NB4 (cell line): ENCODE measurements around the gene GPR137B.
"Not testable (repeated sequence)": the region's sequence is repeated elsewhere in the genome, so short reads cannot be mapped to it uniquely, and the experiment has no call there.

Source experiments
- DNase-seq: peaks from one replicate; pipeline ENCODE4 v3.0.0; 2010; ENCODE audit warnings: low read depth
- H3K4me3 ChIP-seq: one replicate; pipeline ENCODE4 v1.5.1; 2011; ENCODE audit warnings: mild to moderate bottlenecking, low read depth, low read length, moderate library complexity
- MYC ChIP-seq: IDR thresholded peaks from 2 replicates; pipeline ENCODE4 v1.6.1; 2011; ENCODE audit warnings: low read depth, low read length
- POLR2A ChIP-seq: IDR thresholded peaks from 2 replicates; pipeline ENCODE4 v1.6.1; 2011; ENCODE audit warnings: mild to moderate bottlenecking; ENCODE audit not compliant: insufficient read length; ENCODE audit errors: extremely low read depth
- TF ChIP-seq, protein P1 (sequence below): IDR thresholded peaks from 2 replicates; pipeline ENCODE4 v1.6.1; 2011; ENCODE audit warnings: low read depth, low read length
- TF ChIP-seq, protein P2 (sequence below): IDR thresholded peaks from one replicate; pipeline ENCODE4 v1.5.1; 2012; ENCODE audit warnings: low read depth, low read length

GPR137B gene

DNA sequence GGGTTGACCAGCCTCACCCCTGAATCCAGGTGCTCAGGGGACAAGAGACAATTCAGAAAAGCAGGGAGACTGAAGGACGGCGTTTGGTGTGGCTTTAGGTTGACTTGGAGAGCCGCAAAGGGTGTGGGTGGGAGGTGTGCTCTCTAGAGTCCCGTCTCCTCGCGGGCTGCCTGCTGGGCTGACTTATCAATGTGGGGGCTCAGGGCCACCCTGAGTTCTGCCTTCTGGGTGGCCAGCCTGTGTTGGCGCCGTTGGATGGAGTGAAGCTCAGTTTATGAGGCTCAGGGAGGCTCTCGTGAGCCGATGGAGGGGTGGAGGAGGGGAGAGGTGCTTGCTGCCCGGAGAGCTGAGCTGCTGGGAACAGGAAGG, 13.0 kb downstream of the GPR137B start:
- DNase-seq: no peak
- TF ChIP-seq, protein P1, sequence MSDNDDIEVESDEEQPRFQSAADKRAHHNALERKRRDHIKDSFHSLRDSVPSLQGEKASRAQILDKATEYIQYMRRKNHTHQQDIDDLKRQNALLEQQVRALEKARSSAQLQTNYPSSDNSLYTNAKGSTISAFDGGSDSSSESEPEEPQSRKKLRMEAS: no peak
- TF ChIP-seq MYC (no peak), POLR2A (no peak)
- TF ChIP-seq, protein P2, sequence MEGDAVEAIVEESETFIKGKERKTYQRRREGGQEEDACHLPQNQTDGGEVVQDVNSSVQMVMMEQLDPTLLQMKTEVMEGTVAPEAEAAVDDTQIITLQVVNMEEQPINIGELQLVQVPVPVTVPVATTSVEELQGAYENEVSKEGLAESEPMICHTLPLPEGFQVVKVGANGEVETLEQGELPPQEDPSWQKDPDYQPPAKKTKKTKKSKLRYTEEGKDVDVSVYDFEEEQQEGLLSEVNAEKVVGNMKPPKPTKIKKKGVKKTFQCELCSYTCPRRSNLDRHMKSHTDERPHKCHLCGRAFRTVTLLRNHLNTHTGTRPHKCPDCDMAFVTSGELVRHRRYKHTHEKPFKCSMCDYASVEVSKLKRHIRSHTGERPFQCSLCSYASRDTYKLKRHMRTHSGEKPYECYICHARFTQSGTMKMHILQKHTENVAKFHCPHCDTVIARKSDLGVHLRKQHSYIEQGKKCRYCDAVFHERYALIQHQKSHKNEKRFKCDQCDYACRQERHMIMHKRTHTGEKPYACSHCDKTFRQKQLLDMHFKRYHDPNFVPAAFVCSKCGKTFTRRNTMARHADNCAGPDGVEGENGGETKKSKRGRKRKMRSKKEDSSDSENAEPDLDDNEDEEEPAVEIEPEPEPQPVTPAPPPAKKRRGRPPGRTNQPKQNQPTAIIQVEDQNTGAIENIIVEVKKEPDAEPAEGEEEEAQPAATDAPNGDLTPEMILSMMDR: no peak
- H3K4me3 ChIP-seq: no peak overlapping the region

DNA sequence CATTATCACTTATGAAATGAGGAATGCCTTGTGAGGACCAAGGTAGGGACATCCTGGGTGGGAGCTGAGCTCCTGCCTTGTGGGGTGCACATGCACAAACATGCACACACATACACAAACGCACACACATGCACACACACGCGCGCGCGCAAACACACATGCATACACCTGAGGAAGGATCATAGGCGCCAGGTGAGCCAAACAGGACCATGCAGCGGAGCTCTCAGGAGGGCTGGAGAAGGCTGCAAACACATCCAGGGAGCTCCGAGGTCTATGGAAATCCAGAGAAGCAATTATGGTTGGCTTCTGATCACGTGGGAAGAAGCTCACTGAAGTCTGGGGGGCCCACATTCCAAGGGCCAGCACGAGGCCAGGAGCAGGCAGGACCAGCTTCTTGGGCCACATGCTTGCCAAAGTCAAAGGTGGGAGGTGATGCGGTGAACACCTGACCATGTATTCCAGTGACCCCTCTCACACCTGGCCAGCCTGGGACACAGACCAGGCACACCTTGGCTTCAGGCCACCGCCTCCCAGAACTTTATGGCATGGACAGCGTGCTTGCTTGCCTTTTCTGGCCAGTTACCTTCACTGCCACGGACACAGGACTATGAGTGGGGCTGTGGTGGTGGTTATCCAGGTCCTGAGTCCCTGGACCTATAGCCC, 13.6 kb downstream of the GPR137B start:
- H3K4me3 ChIP-seq: no peak overlapping the region
- TF ChIP-seq, protein P1: no peak
- TF ChIP-seq POLR2A: no peak
- no peak for TF ChIP-seq MYC
- TF ChIP-seq, protein P2: no peak
- DNase-seq: no peak

DNA sequence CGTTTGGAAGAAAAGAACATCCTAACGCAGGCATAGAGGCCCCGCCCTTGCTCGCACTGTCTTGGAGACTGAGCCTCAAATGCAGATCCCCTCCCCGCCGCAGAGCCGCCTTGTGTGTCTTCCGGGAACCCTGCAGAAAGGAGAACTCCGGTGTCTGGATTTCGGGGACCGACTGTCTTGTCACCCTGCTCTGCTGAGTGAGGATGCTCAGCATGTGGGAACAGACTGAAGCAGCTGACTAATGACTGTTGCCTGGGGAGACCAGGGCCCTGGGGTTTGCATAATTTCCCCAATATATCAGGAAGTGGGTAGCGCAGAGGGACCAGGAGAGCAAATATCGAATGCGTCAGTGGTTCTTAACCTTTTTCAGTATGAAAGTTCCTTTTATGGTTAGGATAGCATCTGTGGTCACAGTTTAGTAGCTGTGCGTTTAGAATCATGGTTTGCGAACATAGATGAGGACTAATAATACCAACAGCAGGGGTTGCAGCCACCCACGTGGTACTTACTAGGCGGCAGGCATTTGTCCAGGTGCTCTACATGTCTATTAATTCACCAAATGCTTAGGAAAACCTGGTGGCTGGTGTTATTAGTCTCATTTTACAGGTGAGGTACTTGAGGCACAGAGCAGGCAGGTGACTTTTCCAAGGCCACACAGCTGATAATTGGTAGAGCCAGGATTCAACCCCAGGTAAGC, 14.3 kb downstream of the GPR137B start:
- DNase-seq: peak; percentile 79
- TF ChIP-seq MYC (0 out of 2 replicates have a peak, but pooled peaks have one; percentile 19), POLR2A (no peak)
- TF ChIP-seq, protein P1: no peak
- TF ChIP-seq, protein P2: no peak
- no peak overlapping the region for H3K4me3 ChIP-seq

DNA sequence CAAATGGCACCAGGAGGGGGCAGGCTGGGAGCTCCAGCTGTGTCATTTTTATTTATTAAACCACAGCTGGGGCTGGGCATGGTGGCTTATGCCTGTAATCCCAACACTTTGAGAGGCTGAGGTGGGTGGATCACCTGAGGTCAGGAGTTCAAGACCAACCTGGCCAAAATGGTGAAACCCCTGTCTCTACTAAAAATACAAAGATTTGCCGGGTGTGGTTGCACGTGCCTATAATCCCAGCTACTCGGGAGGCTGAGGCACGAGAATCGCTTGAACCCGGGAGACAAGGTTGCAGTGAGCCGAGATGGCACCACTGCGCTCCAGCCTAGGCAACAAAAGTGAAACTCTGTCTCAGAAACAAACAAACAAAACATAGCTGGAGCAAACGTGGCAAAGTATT, 15.7 kb downstream of the GPR137B start:
- not testable (repeated sequence) for H3K4me3 ChIP-seq

DNA sequence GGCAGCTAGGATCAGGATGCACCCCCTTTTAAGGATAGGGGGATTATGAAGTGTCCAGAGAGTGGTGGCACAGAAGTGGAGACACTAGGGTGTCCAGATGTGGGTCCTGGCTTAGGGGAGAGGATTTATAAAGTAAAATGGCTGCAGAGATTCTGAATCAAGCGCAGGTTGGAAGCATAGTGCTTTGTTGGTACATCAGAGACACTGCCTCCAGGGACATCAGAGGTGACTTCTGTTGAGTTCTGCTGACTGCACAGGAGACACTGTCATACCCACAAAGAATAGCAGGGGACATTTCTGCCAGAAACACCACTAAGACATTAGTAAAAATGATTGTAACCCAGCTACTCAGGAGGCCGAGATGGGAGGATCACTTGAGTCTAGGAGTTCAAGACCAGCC, 16.4 kb downstream of the GPR137B start:
- H3K4me3 ChIP-seq: no peak overlapping the region
- no peak for DNase-seq
- TF ChIP-seq, protein P2: no peak
- no peak for TF ChIP-seq POLR2A

More for the DNA sequence above, 15.7 kb downstream of the GPR137B start:
- DNase-seq: not testable (repeated sequence)

DNA sequence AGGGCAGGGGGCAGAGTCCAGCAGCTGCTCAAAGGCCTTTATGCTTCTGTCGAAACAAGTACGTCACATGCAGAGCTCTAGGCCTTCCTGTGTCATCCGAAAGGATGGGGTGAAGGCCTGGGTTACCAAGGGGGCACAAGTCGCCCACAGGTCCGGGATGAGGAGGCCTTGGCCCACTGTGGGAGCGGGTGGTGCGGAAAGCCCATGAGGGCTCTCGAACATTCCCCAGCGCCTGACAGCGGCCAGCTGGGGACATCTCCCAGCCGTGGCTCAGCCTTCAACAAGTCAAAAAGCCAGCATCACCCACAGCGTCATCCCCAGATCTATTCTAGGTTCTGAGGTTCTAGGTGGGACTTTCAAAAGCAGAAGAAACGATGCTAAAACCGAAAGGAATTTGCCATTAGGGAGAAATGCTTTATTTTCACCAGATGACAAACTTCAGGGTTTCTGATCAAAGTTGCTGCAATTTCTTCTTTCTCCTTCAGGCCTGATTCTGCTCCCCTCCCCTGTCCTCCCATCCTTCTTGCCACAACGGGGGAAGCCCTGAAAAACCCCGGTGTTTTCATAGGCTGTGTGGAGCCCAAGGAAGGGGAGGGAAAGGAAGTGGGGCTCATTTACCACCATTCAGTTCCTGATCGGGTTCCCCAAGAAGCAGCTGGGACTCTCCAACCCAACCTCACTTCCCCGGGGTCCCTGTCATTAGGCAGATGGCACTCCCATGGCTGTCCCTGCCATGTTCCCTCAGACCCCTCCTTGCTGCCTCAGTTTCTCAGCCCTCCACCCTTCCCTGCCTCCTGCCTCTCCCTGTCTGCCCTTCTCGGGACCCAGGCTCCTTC, 17.6 kb downstream of the GPR137B start:
- H3K4me3 ChIP-seq: no peak overlapping the region
- no peak for DNase-seq
- TF ChIP-seq MYC (no peak), POLR2A (no peak)
- TF ChIP-seq, protein P1: no peak
- TF ChIP-seq, protein P2: no peak
